Astrocyte (in vitro differentiated cells and primary cell): Measurements from ENCODE around the gene WDR37. TPM values are rescaled to one million over a fixed set of nuclear protein-coding genes. Genes with fewer than 3 reads are reported as not detected.

ENCODE experiments used
- DNase-seq: peaks from one replicate; pipeline ENCODE4 v3.0.0-alpha.2; 2010; ENCODE audit warnings: low read depth
- FAIRE-seq: peaks from 2 replicates; lab custom pipeline; 2011; peaks lifted over from hg19 to GRCh38; lab: Jason Lieb, UNC
- H2AFZ ChIP-seq: 2 replicates; pipeline ENCODE4 v1.6.0; 2012; ENCODE audit warnings: low read depth, low read length, inconsistent platforms
- H3K27ac ChIP-seq: 2 replicates; pipeline ENCODE4 v1.5.1; 2011; ENCODE audit warnings: low read depth, low read length, inconsistent platforms
- H3K27me3 ChIP-seq: 2 replicates; pipeline ENCODE4 v1.6.0; 2011; ENCODE audit warnings: low read length, inconsistent platforms; ENCODE audit not compliant: insufficient read depth
- H3K36me3 ChIP-seq: 2 replicates; pipeline ENCODE4 v1.5.1; 2011; ENCODE audit warnings: low read length, inconsistent platforms; ENCODE audit not compliant: insufficient read depth
- H3K4me1 ChIP-seq: 2 replicates; pipeline ENCODE4 v1.5.1; 2011; ENCODE audit warnings: low read length, inconsistent platforms; ENCODE audit not compliant: insufficient read depth
- H3K4me2 ChIP-seq: 2 replicates; pipeline ENCODE4 v1.6.0; 2012; ENCODE audit warnings: low read length, inconsistent platforms
- H3K4me3 ChIP-seq: 2 replicates; pipeline ENCODE4 v1.5.1; 2011; ENCODE audit warnings: low read depth, mild to moderate bottlenecking, low read length, inconsistent platforms; ENCODE audit not compliant: insufficient read depth
- H3K79me2 ChIP-seq: 2 replicates; pipeline ENCODE4 v1.6.0; 2012; ENCODE audit warnings: mild to moderate bottlenecking, low read length, inconsistent platforms; ENCODE audit not compliant: insufficient read depth
- H3K9ac ChIP-seq: 2 replicates; pipeline ENCODE4 v1.6.0; 2012; ENCODE audit warnings: mild to moderate bottlenecking, low read length, inconsistent platforms
- H3K9me3 ChIP-seq: 2 replicates; pipeline ENCODE4 v1.5.1; 2012; ENCODE audit warnings: low read depth, mild to moderate bottlenecking, low read length, inconsistent platforms; ENCODE audit not compliant: insufficient read depth
- H4K20me1 ChIP-seq: 2 replicates; pipeline ENCODE4 v1.6.0; 2012; ENCODE audit warnings: low read length, inconsistent platforms; ENCODE audit not compliant: insufficient read depth
- H3K27ac Mint-ChIP-seq: one replicate; pipeline ENCODE4 v1.8.0; 2021; ENCODE audit warnings: mild to moderate bottlenecking, mixed read lengths; ENCODE audit not compliant: unreplicated experiment
- H3K27me3 Mint-ChIP-seq: one replicate; pipeline ENCODE4 v1.8.0; 2021; ENCODE audit warnings: low read depth, mixed read lengths; ENCODE audit not compliant: unreplicated experiment
- H3K36me3 Mint-ChIP-seq: one replicate; pipeline ENCODE4 v1.8.0; 2021; ENCODE audit warnings: low read depth, mixed read lengths; ENCODE audit not compliant: unreplicated experiment
- H3K4me1 Mint-ChIP-seq: one replicate; pipeline ENCODE4 v1.8.0; 2021; ENCODE audit warnings: low read depth, mixed read lengths; ENCODE audit not compliant: unreplicated experiment
- H3K4me3 Mint-ChIP-seq: one replicate; pipeline ENCODE4 v1.8.0; 2021; ENCODE audit warnings: mild to moderate bottlenecking, moderate library complexity, mixed read lengths; ENCODE audit not compliant: unreplicated experiment
- H3K9me3 Mint-ChIP-seq: one replicate; pipeline ENCODE4 v1.8.0; 2021; ENCODE audit warnings: mild to moderate bottlenecking, mixed read lengths; ENCODE audit not compliant: unreplicated experiment
- CTCF ChIP-seq: IDR thresholded peaks from 2 replicates; pipeline ENCODE4 v1.5.1; 2011; ENCODE audit warnings: low read depth, mild to moderate bottlenecking, inconsistent platforms, low read length, moderate library complexity; ENCODE audit not compliant: insufficient read depth
- EZH2 ChIP-seq: IDR thresholded peaks from 2 replicates; pipeline ENCODE4 v1.6.1; 2012; ENCODE audit warnings: mild to moderate bottlenecking, low read length, inconsistent platforms; ENCODE audit not compliant: insufficient read depth
- total RNA-seq: library from RNA; stranded (reverse); gene quantifications from 2 replicates; pipeline ENCODE4 v1.2.1, GENCODE V29; 2021

WDR37 gene
- total RNA-seq, 1 donor from 2014 or later = 22.8 TPM

- H3K27ac Mint-ChIP-seq = no peak overlapping the region
- Histone ChIP-seq H3K27ac (no peak overlapping the region), H3K36me3 (peaks cover 8% of the 10 kb centered on the region), H3K9ac (no peak overlapping the region), H3K4me1 (no peaks in the 10 kb centered on the region), H3K4me2 (no peak overlapping the region), H4K20me1 (peaks cover 46% of the 10 kb centered on the region), H3K4me3 (no peak overlapping the region), H3K27me3 (no peaks in the 10 kb centered on the region), H3K9me3 (no peaks in the 10 kb centered on the region), H3K79me2 (no peaks in the 10 kb centered on the region), H2AFZ (no peak overlapping the region)
- H3K9me3 Mint-ChIP-seq = no peaks in the 10 kb centered on the region
- no peak for DNase-seq
- no peaks in the 10 kb centered on the region for H3K27me3 Mint-ChIP-seq
- H3K4me3 Mint-ChIP-seq = no peak overlapping the region
- no peak for FAIRE-seq
- TF ChIP-seq CTCF (no peak), EZH2 (no peak)
- no peaks in the 10 kb centered on the region for H3K4me1 Mint-ChIP-seq
- peaks cover 43% of the 10 kb centered on the region for H3K36me3 Mint-ChIP-seq
Observed at GRCh38 chr10:1119027-1119426, 62.8 kb downstream of the WDR37 start.

GRCh38 chr10:1119501-1119900, 63.3 kb downstream of the WDR37 start:
- Mint-ChIP-seq H3K4me1 (no peaks in the 10 kb centered on the region), H3K27me3 (no peaks in the 10 kb centered on the region), H3K9me3 (no peaks in the 10 kb centered on the region), H3K27ac (no peak overlapping the region), H3K4me3 (no peak overlapping the region), H3K36me3 (peaks cover 42% of the 10 kb centered on the region)
- no peaks in the 10 kb centered on the region for H3K27me3 ChIP-seq
- peaks cover 9% of the 10 kb centered on the region for H3K36me3 ChIP-seq
- H4K20me1 ChIP-seq = peaks cover 51% of the 10 kb centered on the region
- no peaks in the 10 kb centered on the region for H3K4me1 ChIP-seq
- no peak overlapping the region for H3K9ac ChIP-seq
- TF ChIP-seq CTCF = no peak
- TF ChIP-seq EZH2 = no peak
- H3K27ac ChIP-seq = no peak overlapping the region
- no peak overlapping the region for H3K4me2 ChIP-seq
- DNase-seq (no peak), FAIRE-seq (no peak)
- H3K9me3 ChIP-seq = no peaks in the 10 kb centered on the region
- H3K79me2 ChIP-seq = no peaks in the 10 kb centered on the region
- H3K4me3 ChIP-seq = no peak overlapping the region
- H2AFZ ChIP-seq = no peak overlapping the region

GRCh38 chr10:1120306-1120705, 64.1 kb downstream of the WDR37 start:
- H3K9ac ChIP-seq = no peak overlapping the region
- TF ChIP-seq EZH2 (no peak), CTCF (no peak)
- peaks cover 14% of the 10 kb centered on the region for H3K36me3 ChIP-seq
- DNase-seq (no peak), FAIRE-seq (no peak)
- Mint-ChIP-seq H3K36me3 (peaks cover 43% of the 10 kb centered on the region), H3K27me3 (no peaks in the 10 kb centered on the region), H3K9me3 (no peaks in the 10 kb centered on the region), H3K4me1 (no peaks in the 10 kb centered on the region), H3K27ac (no peak overlapping the region), H3K4me3 (no peak overlapping the region)
- no peaks in the 10 kb centered on the region for H3K79me2 ChIP-seq
- no peak overlapping the region for H3K4me3 ChIP-seq
- no peaks in the 10 kb centered on the region for H3K9me3 ChIP-seq
- H3K4me2 ChIP-seq = no peak overlapping the region
- no peak overlapping the region for H3K27ac ChIP-seq
- no peak overlapping the region for H2AFZ ChIP-seq
- H4K20me1 ChIP-seq = peaks cover 47% of the 10 kb centered on the region
- H3K4me1 ChIP-seq = no peaks in the 10 kb centered on the region
- H3K27me3 ChIP-seq = no peaks in the 10 kb centered on the region
